Measurements from ENCODE around the gene BCAR1.

- no peak for TF ChIP-seq GATA2 (IDR thresholded peaks at IDR 0.05; ENCODE audit: low read depth, low read length)
- no peak for TF ChIP-seq GATA3 (IDR thresholded peaks at IDR 0.05; ENCODE audit: low read depth, low read length)
These were observed 4.2 kb downstream of the BCAR1 start for GRCh38 chr16:75247249-75247648.
